Testis (tissue), 2 donors: Measurements from ENCODE around the gene GATA6.

Experiments
- CTCF ChIP-seq, 3 experiments: fragments of 450-650 bp in 2 of 3; fragments of 200-600 bp in 1 of 3; sonication (generic) in 1 of 3; IDR thresholded peaks; one replicate each; pipeline ENCODE4 v1.5.1; 2016 to 2019; ENCODE audit warnings: antibody characterized with exemption in 3 of 3, mild to moderate bottlenecking in 2 of 3, moderate library complexity in 1 of 3
- POLR2A ChIP-seq: fragments of 450-650 bp; IDR thresholded peaks from one replicate; pipeline ENCODE4 v1.6.1; 2017; ENCODE audit warnings: antibody characterized with exemption, mild to moderate bottlenecking, moderate library complexity

DNA sequence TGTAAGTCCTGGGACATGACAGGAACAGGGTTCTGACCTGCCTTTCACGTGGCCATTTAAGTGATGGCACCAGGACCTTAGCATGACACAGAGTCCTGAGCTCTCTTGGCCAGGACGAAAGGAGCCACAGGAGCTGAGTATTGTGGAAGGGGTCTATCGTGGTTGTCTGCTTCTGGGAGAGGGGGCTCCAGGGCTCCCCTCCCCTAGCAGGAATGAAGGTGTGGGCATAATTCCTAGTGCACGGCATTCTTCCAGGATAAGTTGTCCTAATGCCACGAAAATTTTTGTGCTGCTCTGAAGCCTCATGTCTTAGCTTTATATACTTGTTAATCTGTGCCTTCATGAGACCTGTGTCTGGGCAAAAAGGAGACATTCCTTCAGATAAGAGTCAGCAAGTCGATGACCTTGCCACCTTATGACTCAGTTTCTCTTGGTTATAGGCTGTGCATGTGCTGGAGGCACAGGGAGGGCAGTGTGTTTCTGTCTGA lies 17.1 kb downstream of the GATA6 start:
- TF ChIP-seq CTCF (IDR thresholded peaks at IDR 0.05) (no peak), POLR2A (no peak)
